ENCODE data around the gene XKR3. TPM values are rescaled to one million over a fixed set of nuclear protein-coding genes. Genes with fewer than 3 reads are reported as not detected.

XKR3 gene
- total RNA-seq, 1 experiment from 2014 or later: not detected

GRCh38 chr22:16801571-16801970 is 23.6 kb downstream of the XKR3 start:
- no peak overlapping the region for H3K4me2 ChIP-seq (ENCODE audit: insufficient read depth, insufficient read length, low read length)
- H2BK5ac ChIP-seq (ENCODE audit: insufficient read length, low read length): no peak overlapping the region
- no peak overlapping the region for H3K27ac Mint-ChIP-seq
- no peaks in the 10 kb centered on the region for H4K20me1 ChIP-seq (ENCODE audit: control insufficient read depth, insufficient read depth, insufficient read length)
- H3K36me3 Mint-ChIP-seq (ENCODE audit: insufficient read depth in 1 of 3, low read depth in 3 of 3): peaks cover 0 to 3% (median 0%) of the 10 kb centered on the region in 3 experiments; a peak in 2 of 7 replicates
- no peak overlapping the region for H4K91ac ChIP-seq (ENCODE audit: insufficient read length, low read depth, low read length)
- no peak overlapping the region for H3K23ac ChIP-seq (ENCODE audit: insufficient read length, low read depth, low read length)
- no peak overlapping the region for H2BK12ac ChIP-seq (ENCODE audit: insufficient read length, low read depth, low read length)
- no peaks in the 10 kb centered on the region for H3K27me3 ChIP-seq (ENCODE audit: insufficient read depth, low read length)
- H3K4me1 ChIP-seq (ENCODE audit: insufficient read depth, low read length): peaks cover 4% of the 10 kb centered on the region; the same call in 1 of the 2 replicates
- peaks cover 0 to 43% of the 10 kb centered on the region in 2 experiments; a peak in 2 of 4 replicates for H3K4me1 Mint-ChIP-seq
- no peak overlapping the region for H3K4me3 Mint-ChIP-seq
- H3K14ac ChIP-seq (ENCODE audit: insufficient read depth, low read length): no peak overlapping the region
- no peaks in the 10 kb centered on the region for H3K79me1 ChIP-seq (ENCODE audit: insufficient read depth, low read depth, low read length, poor library complexity, severe bottlenecking)
- no peak overlapping the region for H2AFZ ChIP-seq (ENCODE audit: low read length)
- TF ChIP-seq CTCF (conservative IDR thresholded peaks at IDR 0.05): no peak
- H3K18ac ChIP-seq (ENCODE audit: insufficient read length, low read depth, low read length): no peak overlapping the region
- no peak overlapping the region for H4K8ac ChIP-seq (replicated peaks; ENCODE audit: insufficient read length, low read depth, low read length)
- H3K79me2 ChIP-seq (ENCODE audit: insufficient read depth, low read length): no peaks in the 10 kb centered on the region
- H2BK15ac ChIP-seq (ENCODE audit: low read depth, low read length): no peak overlapping the region
- no peak overlapping the region for H3K27ac ChIP-seq (ENCODE audit: insufficient read length, low read depth, low read length)
- H3K27me3 Mint-ChIP-seq (ENCODE audit: low read depth): no peaks in the 10 kb centered on the region
- H2BK120ac ChIP-seq (ENCODE audit: low read depth, low read length, poor library complexity, severe bottlenecking): no peak overlapping the region
- no peak overlapping the region for H3K9ac ChIP-seq (ENCODE audit: extremely low read depth, insufficient read length, low read length)
- no peak overlapping the region for H2AK5ac ChIP-seq (ENCODE audit: insufficient read length, low read length)
- no peaks in the 10 kb centered on the region for H3K9me3 ChIP-seq (ENCODE audit: control insufficient read depth, low read depth, low read length)
- no peaks in the 10 kb centered on the region for H3K23me2 ChIP-seq (ENCODE audit: insufficient read length, low read depth, low read length, poor library complexity, severe bottlenecking)
- H2BK20ac ChIP-seq (ENCODE audit: low read depth, low read length, poor library complexity, severe bottlenecking): no peak overlapping the region
- no peak overlapping the region for H3K4ac ChIP-seq (ENCODE audit: low read depth, low read length)
- peaks cover 69 to 81% of the 10 kb centered on the region in 2 experiments for H3K9me3 Mint-ChIP-seq
- no peak overlapping the region for H3T11ph ChIP-seq (ENCODE audit: low read length)
- no peak overlapping the region for H4K5ac ChIP-seq (ENCODE audit: insufficient read length, low read depth, low read length)
- no peak overlapping the region for H3K56ac ChIP-seq (ENCODE audit: insufficient read length, low read depth, low read length)
- DNase-seq: no peak
- no CpG with 5 or more reads among the region's 3 CpGs for WGBS (ENCODE audit: extremely low coverage, insufficient read length, low lambda C conversion rate)

Data from H9 (cell line).